SU-DHL-6 (cell line): Measurements from ENCODE around the gene ERAP2.

Experiments
- EZH2phosphoT487 ChIP-seq: fragments of 200-600 bp; sonication (generic), shearing (Covaris generic); conservative IDR thresholded peaks from 2 replicates; pipeline ENCODE4 v1.6.1; 2018; ENCODE audit warnings: mild to moderate bottlenecking, antibody characterized with exemption, low read length, moderate library complexity, mixed read lengths
- TF ChIP-seq, protein P1 (sequence below): fragments of 200-600 bp; sonication (generic); IDR thresholded peaks from one replicate; pipeline ENCODE4 v1.5.1; 2017; ENCODE audit warnings: antibody characterized with exemption, mild to moderate bottlenecking, low read length, moderate library complexity; ENCODE audit not compliant: insufficient read depth, poor library complexity, severe bottlenecking

DNA sequence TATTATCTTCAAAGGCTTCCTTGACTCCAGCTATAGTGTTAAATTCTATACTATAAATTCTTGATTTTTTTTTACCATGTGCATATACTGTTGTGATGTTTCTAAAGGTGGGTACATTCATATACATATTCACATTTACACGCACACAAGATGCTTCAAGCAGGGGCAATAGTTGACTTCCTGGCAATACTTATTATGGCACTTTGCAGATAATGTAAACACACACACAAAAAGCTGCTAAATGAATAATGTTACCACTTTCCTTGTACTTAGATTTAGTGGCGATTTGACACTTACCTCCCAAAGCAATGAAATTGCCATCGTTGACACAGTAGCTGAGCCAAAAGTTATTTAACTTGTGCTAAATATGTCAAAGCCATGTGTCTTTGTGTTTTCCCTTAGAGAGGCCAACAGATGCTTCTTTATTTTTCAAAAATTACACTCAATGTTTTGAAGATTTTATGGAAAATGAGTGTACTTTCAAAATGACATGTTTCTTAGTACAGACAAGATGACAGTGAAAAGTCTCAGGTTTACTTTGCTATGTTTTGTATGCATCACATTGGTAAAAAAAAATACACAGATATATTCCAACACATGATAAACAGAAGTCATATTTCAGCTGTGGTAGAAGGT lies 12.2 kb upstream of the ERAP2 start:
- TF ChIP-seq, protein P1, sequence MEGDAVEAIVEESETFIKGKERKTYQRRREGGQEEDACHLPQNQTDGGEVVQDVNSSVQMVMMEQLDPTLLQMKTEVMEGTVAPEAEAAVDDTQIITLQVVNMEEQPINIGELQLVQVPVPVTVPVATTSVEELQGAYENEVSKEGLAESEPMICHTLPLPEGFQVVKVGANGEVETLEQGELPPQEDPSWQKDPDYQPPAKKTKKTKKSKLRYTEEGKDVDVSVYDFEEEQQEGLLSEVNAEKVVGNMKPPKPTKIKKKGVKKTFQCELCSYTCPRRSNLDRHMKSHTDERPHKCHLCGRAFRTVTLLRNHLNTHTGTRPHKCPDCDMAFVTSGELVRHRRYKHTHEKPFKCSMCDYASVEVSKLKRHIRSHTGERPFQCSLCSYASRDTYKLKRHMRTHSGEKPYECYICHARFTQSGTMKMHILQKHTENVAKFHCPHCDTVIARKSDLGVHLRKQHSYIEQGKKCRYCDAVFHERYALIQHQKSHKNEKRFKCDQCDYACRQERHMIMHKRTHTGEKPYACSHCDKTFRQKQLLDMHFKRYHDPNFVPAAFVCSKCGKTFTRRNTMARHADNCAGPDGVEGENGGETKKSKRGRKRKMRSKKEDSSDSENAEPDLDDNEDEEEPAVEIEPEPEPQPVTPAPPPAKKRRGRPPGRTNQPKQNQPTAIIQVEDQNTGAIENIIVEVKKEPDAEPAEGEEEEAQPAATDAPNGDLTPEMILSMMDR: no peak
- TF ChIP-seq EZH2phosphoT487: no peak
